Measurements from ENCODE around the gene DNAH8.

Gene DNAH8

GRCh38 chr6:38749473-38749872 is 34.4 kb downstream of the DNAH8 start:
- DNase-seq (ENCODE audit: low read depth in 2 of 2, low spot score in 1 of 2), result no peak

- DNase-seq (ENCODE audit: low read depth in 2 of 2, low spot score in 1 of 2), result no peak
Measured at GRCh38 chr6:38750968-38751615, 36.0 kb downstream of the DNAH8 start.

GRCh38 chr6:38753707-38754106 is 38.6 kb downstream of the DNAH8 start:
- no peak for DNase-seq (ENCODE audit: low read depth in 2 of 2, low spot score in 1 of 2)

- DNase-seq (ENCODE audit: low read depth in 2 of 2, low spot score in 1 of 2), result no peak
Measured at GRCh38 chr6:38755207-38755606, 40.1 kb downstream of the DNAH8 start.

- no peak for DNase-seq (ENCODE audit: low read depth in 2 of 2, low spot score in 1 of 2)
Measured at GRCh38 chr6:38755874-38756273, 40.8 kb downstream of the DNAH8 start.

- DNase-seq (ENCODE audit: low read depth in 2 of 2, low spot score in 1 of 2), result no peak
Measured at GRCh38 chr6:38760097-38760496, 45.0 kb downstream of the DNAH8 start.

GRCh38 chr6:38762848-38763247 is 47.7 kb downstream of the DNAH8 start:
- DNase-seq (ENCODE audit: low read depth in 2 of 2, low spot score in 1 of 2), result no peak

- DNase-seq (ENCODE audit: low read depth in 2 of 2, low spot score in 1 of 2), result no peak
Measured at GRCh38 chr6:38767560-38767959, 52.4 kb downstream of the DNAH8 start.

GRCh38 chr6:38773338-38773737 is 58.2 kb downstream of the DNAH8 start:
- no peak for DNase-seq (ENCODE audit: low read depth in 2 of 2, low spot score in 1 of 2)

- no peak for DNase-seq (ENCODE audit: low read depth in 2 of 2, low spot score in 1 of 2)
Measured at GRCh38 chr6:38774929-38775707, 60.0 kb downstream of the DNAH8 start.

GRCh38 chr6:38775870-38776269 is 60.8 kb downstream of the DNAH8 start:
- no peak for DNase-seq (ENCODE audit: low read depth in 2 of 2, low spot score in 1 of 2)

GRCh38 chr6:38776515-38776914 is 61.4 kb downstream of the DNAH8 start:
- no peak for DNase-seq (ENCODE audit: low read depth in 2 of 2, low spot score in 1 of 2)

GRCh38 chr6:38779310-38780062 is 64.4 kb downstream of the DNAH8 start:
- no peak for DNase-seq (ENCODE audit: low read depth in 2 of 2, low spot score in 1 of 2)

- DNase-seq (ENCODE audit: low read depth in 2 of 2, low spot score in 1 of 2), result no peak
Measured at GRCh38 chr6:38782616-38783015, 67.5 kb downstream of the DNAH8 start.

- DNase-seq (ENCODE audit: low read depth in 2 of 2, low spot score in 1 of 2), result no peak
Measured at GRCh38 chr6:38783443-38784228, 68.5 kb downstream of the DNAH8 start.

GRCh38 chr6:38784506-38785235 is 69.6 kb downstream of the DNAH8 start:
- DNase-seq (ENCODE audit: low read depth in 2 of 2, low spot score in 1 of 2), result no peak

GRCh38 chr6:38786486-38786885 is 71.4 kb downstream of the DNAH8 start:
- no peak for DNase-seq (ENCODE audit: low read depth in 2 of 2, low spot score in 1 of 2)

- no peak for DNase-seq (ENCODE audit: low read depth in 2 of 2, low spot score in 1 of 2)
Measured at GRCh38 chr6:38789256-38789655, 74.1 kb downstream of the DNAH8 start.

- no peak for DNase-seq (ENCODE audit: low read depth in 2 of 2, low spot score in 1 of 2)
Measured at GRCh38 chr6:38792356-38792755, 77.2 kb downstream of the DNAH8 start.

- no peak for DNase-seq (ENCODE audit: low read depth in 2 of 2, low spot score in 1 of 2)
Measured at GRCh38 chr6:38794682-38795081, 79.6 kb downstream of the DNAH8 start.

GRCh38 chr6:38796006-38796405 is 80.9 kb downstream of the DNAH8 start:
- DNase-seq (ENCODE audit: low read depth in 2 of 2, low spot score in 1 of 2), result no peak

All from stimulated activated CD8-positive, alpha-beta memory T cell treated with anti-CD3 and anti-CD28 coated beads, Interleukin-4, amount 100 ng/mL, for 4 hours (primary cell).